Brain microvascular endothelial cell (primary cell): ENCODE measurements around the gene YRDC.

ENCODE experiments used
- DNase-seq: peaks from one replicate; pipeline ENCODE4 v3.0.0-alpha.2; 2020
- H3K27ac ChIP-seq: fragments of 250-450 bp; sonication (Bioruptor Pico); 2 replicates; pipeline ENCODE4 v1.5.1; 2020; ENCODE audit warnings: mild to moderate bottlenecking, moderate library complexity
- H3K27me3 ChIP-seq: fragments of 250-450 bp; sonication (Bioruptor Pico); replicated peaks from 2 replicates; pipeline ENCODE4 v1.5.1; 2020; ENCODE audit warnings: mild to moderate bottlenecking
- H3K36me3 ChIP-seq: fragments of 250-450 bp; sonication (Bioruptor Pico); replicated peaks from 2 replicates; pipeline ENCODE4 v1.5.1; 2020; ENCODE audit warnings: mild to moderate bottlenecking
- H3K4me3 ChIP-seq: 2 replicates; pipeline ENCODE4 v1.5.1; 2011; ENCODE audit warnings: low read depth, mild to moderate bottlenecking, control low read depth, low read length, moderate library complexity
- CTCF ChIP-seq: IDR thresholded peaks from 2 replicates; pipeline ENCODE4 v1.5.1; 2011; ENCODE audit warnings: low read depth, mild to moderate bottlenecking, moderate library complexity, low read length, control low read depth, inconsistent platforms; ENCODE audit errors: missing control alignments
- in situ Hi-C: cut with HindIII; loops from 2 replicates; pipeline ENCODE4 v1.10.0; 2017; ENCODE audit warnings: low sequenced_read_pairs, low pct_ligation_motif_present

The YRDC gene

GRCh38 chr1:37841652-37842051 is 33.6 kb upstream of the YRDC start:
- H3K27me3 ChIP-seq: no peaks in the 10 kb centered on the region
- in situ Hi-C loops: no loop called here
- TF ChIP-seq CTCF: no peak
- DNase-seq: no peak
- H3K27ac ChIP-seq: no peak overlapping the region
- H3K36me3 ChIP-seq: peaks cover 28% of the 10 kb centered on the region
- no peak overlapping the region for H3K4me3 ChIP-seq

- H3K27me3 ChIP-seq: no peaks in the 10 kb centered on the region
- peaks cover 34% of the 10 kb centered on the region for H3K36me3 ChIP-seq
- DNase-seq: no peak
- H3K27ac ChIP-seq: no peak overlapping the region
- no peak for TF ChIP-seq CTCF
- in situ Hi-C loops: no loop called here
- H3K4me3 ChIP-seq: no peak overlapping the region
Measured at GRCh38 chr1:37840711-37841110, 32.7 kb upstream of the YRDC start.

- no peak for TF ChIP-seq CTCF
- no peak overlapping the region for H3K4me3 ChIP-seq
- in situ Hi-C loops: no loop called here
- no peak for DNase-seq
- peaks cover 44% of the 10 kb centered on the region for H3K36me3 ChIP-seq
- H3K27ac ChIP-seq: no peak overlapping the region
- no peaks in the 10 kb centered on the region for H3K27me3 ChIP-seq
Measured at GRCh38 chr1:37839676-37840075, 31.7 kb upstream of the YRDC start.

GRCh38 chr1:37836788-37837187 is 28.8 kb upstream of the YRDC start:
- TF ChIP-seq CTCF: no peak
- in situ Hi-C loops: no loop called here
- no peak overlapping the region for H3K4me3 ChIP-seq
- H3K36me3 ChIP-seq: peaks cover 67% of the 10 kb centered on the region
- no peak for DNase-seq
- H3K27me3 ChIP-seq: no peaks in the 10 kb centered on the region
- no peak overlapping the region for H3K27ac ChIP-seq

GRCh38 chr1:37831809-37832208 is 23.8 kb upstream of the YRDC start:
- Histone ChIP-seq H3K27me3 (no peaks in the 10 kb centered on the region), H3K4me3 (no peak overlapping the region), H3K27ac (no peak overlapping the region), H3K36me3 (peaks cover 55% of the 10 kb centered on the region)
- TF ChIP-seq CTCF: no peak
- no peak for DNase-seq
- in situ Hi-C loops: no loop called here

GRCh38 chr1:37831109-37831508 is 23.1 kb upstream of the YRDC start:
- no peak for TF ChIP-seq CTCF
- Histone ChIP-seq H3K36me3 (peaks cover 54% of the 10 kb centered on the region), H3K27ac (no peak overlapping the region), H3K27me3 (no peaks in the 10 kb centered on the region), H3K4me3 (no peak overlapping the region)
- DNase-seq: no peak
- in situ Hi-C loops: no loop called here
